Fibroblast of lung (primary cell): ENCODE data around the gene TIMELESS. TPM values are rescaled to one million over a fixed set of nuclear protein-coding genes. Genes with fewer than 3 reads are reported as not detected.

Source experiments
- DNase-seq, 2 donors: peaks; one replicate each; pipeline versions ENCODE4 v3.0.0 to v3.0.0-alpha.2; 2010; ENCODE audit warnings: low read depth in 2 of 2
- H2AFZ ChIP-seq: 2 replicates; pipeline ENCODE4 v1.5.1; 2012; ENCODE audit warnings: low read length, control low read depth, inconsistent platforms
- H3K27ac ChIP-seq: 2 replicates; pipeline ENCODE4 v1.5.1; 2011; ENCODE audit warnings: low read length, control low read depth; ENCODE audit not compliant: insufficient read depth
- H3K27me3 ChIP-seq: 2 replicates; pipeline ENCODE4 v1.5.1; 2011; ENCODE audit warnings: mild to moderate bottlenecking, low read length; ENCODE audit not compliant: control insufficient read depth, insufficient read depth
- H3K36me3 ChIP-seq: 2 replicates; pipeline ENCODE4 v1.5.1; 2011; ENCODE audit warnings: low read length; ENCODE audit not compliant: control insufficient read depth, insufficient read depth
- H3K4me1 ChIP-seq: 2 replicates; pipeline ENCODE4 v1.5.1; 2011; ENCODE audit warnings: low read length; ENCODE audit not compliant: control insufficient read depth, insufficient read depth; ENCODE audit errors: extremely low read depth
- H3K4me2 ChIP-seq: 2 replicates; pipeline ENCODE4 v1.5.1; 2011; ENCODE audit warnings: low read length, control low read depth; ENCODE audit not compliant: insufficient read depth; ENCODE audit errors: extremely low read depth
- H3K4me3 ChIP-seq, 4 experiments: fragments of 200-600 bp in 1 of 4; sonication (generic) in 1 of 4; replicated peaks in 1 of 4; 2 replicates each; pipeline ENCODE4 v1.5.1; 2011 to 2016; ENCODE audit warnings: low read length in 4 of 4, low read depth in 3 of 4, mild to moderate bottlenecking in 3 of 4, control low read depth in 2 of 4, inconsistent platforms in 1 of 4, mixed read lengths in 1 of 4; ENCODE audit not compliant: insufficient read depth in 1 of 4; ENCODE audit errors: control extremely low read depth in 1 of 4
- H3K79me2 ChIP-seq: 2 replicates; pipeline ENCODE4 v1.5.1; 2012; ENCODE audit warnings: mild to moderate bottlenecking, low read length, inconsistent platforms; ENCODE audit not compliant: control insufficient read depth, insufficient read depth
- H3K9ac ChIP-seq: 2 replicates; pipeline ENCODE4 v1.5.1; 2011; ENCODE audit warnings: mild to moderate bottlenecking, low read length, control low read depth; ENCODE audit not compliant: insufficient read depth
- H3K9me3 ChIP-seq: 2 replicates; pipeline ENCODE4 v1.5.1; 2012; ENCODE audit warnings: low read depth, low read length; ENCODE audit not compliant: control insufficient read depth, insufficient read depth
- H4K20me1 ChIP-seq: 2 replicates; pipeline ENCODE4 v1.5.1; 2011; ENCODE audit warnings: low read length; ENCODE audit not compliant: control insufficient read depth, insufficient read depth; ENCODE audit errors: extremely low read depth
- CTCF ChIP-seq, 2 donors: IDR thresholded peaks in 1 of 2; conservative IDR thresholded peaks in 1 of 2; 1 replicate in 1 of 2; 2 replicates in 1 of 2; pipeline ENCODE4 v1.5.1; 2011 to 2012; ENCODE audit warnings: low read length in 2 of 2, control low read depth in 1 of 2, inconsistent platforms in 1 of 2, low read depth in 1 of 2, mild to moderate bottlenecking in 1 of 2
- EZH2 ChIP-seq: IDR thresholded peaks from 2 replicates; pipeline ENCODE4 v1.5.1; 2012; ENCODE audit warnings: low read length, control low read depth, mild to moderate bottlenecking; ENCODE audit errors: missing control alignments
- polyA plus RNA-seq, 2 donors: library from polyadenylated mRNA; depleted of rRNA in 1 of 2; stranded (reverse) in 1 of 2; unstranded in 1 of 2; fragments of >200 nt; gene quantifications; 2 replicates each; pipeline ENCODE4 v1.2.1, GENCODE V29; 2011 to 2012; ENCODE audit warnings: missing spikeins in 1 of 2
- total RNA-seq: library from RNA; depleted of rRNA; stranded (reverse); fragments of >200 nt; gene quantifications from 2 replicates; pipeline ENCODE4 v1.2.1, GENCODE V29; 2014

TIMELESS gene
- total and polyA plus RNA-seq, 2 donors (not counting 1 experiment from before 2014, with no cell fraction given): 1.2 to 5.9 TPM

- Histone ChIP-seq H3K4me1 (peaks cover 2% of the 10 kb centered on the region), H3K9ac (no peak overlapping the region), H3K79me2 (no peaks in the 10 kb centered on the region), H3K4me3 (no peak overlapping the region), H3K36me3 (no peaks in the 10 kb centered on the region), H4K20me1 (no peaks in the 10 kb centered on the region), H3K9me3 (no peaks in the 10 kb centered on the region), H3K27me3 (no peaks in the 10 kb centered on the region), H2AFZ (no peak overlapping the region), H3K4me2 (no peak overlapping the region), H3K27ac (no peak overlapping the region)
- no peak for DNase-seq
- TF ChIP-seq CTCF (conservative IDR thresholded peaks at IDR 0.05 in 1 of 2, IDR thresholded peaks at IDR 0.05 in 1 of 2; ENCODE audit: low read depth in 1 of 2, low read length in 2 of 2) (no peak), EZH2 (no peak)
These were observed 59.8 kb downstream of the TIMELESS start for GRCh38 chr12:56389412-56389811.

GRCh38 chr12:56387152-56387736 is 62.0 kb downstream of the TIMELESS start:
- H3K4me3 ChIP-seq: no peak overlapping the region
- no peak overlapping the region for H3K9ac ChIP-seq
- H3K27me3 ChIP-seq: no peaks in the 10 kb centered on the region
- H3K9me3 ChIP-seq: no peaks in the 10 kb centered on the region
- peak overlapping the region; percentile 4 for H3K4me2 ChIP-seq
- H3K4me1 ChIP-seq: peaks cover 2% of the 10 kb centered on the region
- no peak overlapping the region for H3K27ac ChIP-seq
- DNase-seq: peak; percentile 28 to 32
- TF ChIP-seq CTCF (conservative IDR thresholded peaks at IDR 0.05 in 1 of 2, IDR thresholded peaks at IDR 0.05 in 1 of 2; ENCODE audit: low read depth in 1 of 2, low read length in 2 of 2): no peak
- no peak for TF ChIP-seq EZH2
- no peaks in the 10 kb centered on the region for H3K79me2 ChIP-seq
- peak overlapping the region; percentile 10 for H2AFZ ChIP-seq
- no peaks in the 10 kb centered on the region for H4K20me1 ChIP-seq
- H3K36me3 ChIP-seq: no peaks in the 10 kb centered on the region

GRCh38 chr12:56385873-56386272 is 63.4 kb downstream of the TIMELESS start:
- Histone ChIP-seq H3K9me3 (no peaks in the 10 kb centered on the region), H3K27me3 (no peaks in the 10 kb centered on the region), H3K27ac (no peak overlapping the region), H2AFZ (no peak overlapping the region), H3K4me2 (no peak overlapping the region), H3K4me3 (no peak overlapping the region), H3K9ac (no peak overlapping the region), H3K4me1 (peaks cover 2% of the 10 kb centered on the region), H3K79me2 (no peaks in the 10 kb centered on the region), H3K36me3 (no peaks in the 10 kb centered on the region), H4K20me1 (no peaks in the 10 kb centered on the region)
- no peak for DNase-seq
- TF ChIP-seq CTCF (conservative IDR thresholded peaks at IDR 0.05 in 1 of 2, IDR thresholded peaks at IDR 0.05 in 1 of 2; ENCODE audit: low read depth in 1 of 2, low read length in 2 of 2): no peak
- no peak for TF ChIP-seq EZH2
